T-helper 2 cell (primary cell): ENCODE results near the gene NKAIN2.
"Not testable (repeated sequence)": the region's sequence is repeated elsewhere in the genome, so short reads cannot be mapped to it uniquely, and the experiment has no call there.

Experiments used
- DNase-seq, 5 experiments: peaks; one replicate each; pipeline versions ENCODE4 v3.0.0 to v3.0.0-alpha.2; 2012 to 2022

NKAIN2 gene

DNA sequence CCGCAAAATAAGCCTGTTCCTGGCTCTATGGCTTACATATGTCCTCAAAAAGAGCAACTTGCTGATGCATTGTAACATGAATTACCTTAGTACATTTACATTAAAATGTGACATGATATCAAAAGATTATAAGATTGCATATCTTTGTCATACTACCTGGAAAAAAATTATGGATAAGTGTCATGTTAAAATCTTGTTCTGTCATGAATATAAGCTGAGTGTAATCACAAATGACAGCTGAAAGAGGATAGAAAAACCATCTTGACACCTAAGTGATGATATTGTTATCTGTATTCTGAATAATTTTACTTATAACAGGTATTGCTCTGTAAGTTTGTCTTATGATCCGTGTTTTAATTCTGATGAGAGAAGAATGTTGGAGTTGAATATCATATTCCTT lies 655.6 kb downstream of the NKAIN2 start:
- DNase-seq: no peak

DNA sequence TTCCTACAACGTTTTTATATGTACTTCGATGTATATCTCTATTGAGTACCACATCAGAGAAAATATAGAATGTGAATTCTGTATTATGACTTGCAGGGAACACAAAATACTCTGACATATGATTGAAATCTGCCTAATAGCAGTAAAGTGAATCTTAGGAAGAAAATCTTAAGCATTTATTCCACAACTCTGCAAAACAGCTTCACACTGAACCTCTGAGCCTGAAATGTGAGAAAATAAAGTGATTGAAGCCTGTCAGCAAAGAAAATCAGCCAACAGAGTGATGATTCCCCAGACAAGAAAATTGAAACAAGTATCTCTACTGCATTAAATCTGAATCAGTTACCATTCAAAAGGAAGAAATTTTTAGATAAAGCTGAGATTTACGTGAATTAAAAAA lies 659.1 kb downstream of the NKAIN2 start:
- no peak for DNase-seq

DNA sequence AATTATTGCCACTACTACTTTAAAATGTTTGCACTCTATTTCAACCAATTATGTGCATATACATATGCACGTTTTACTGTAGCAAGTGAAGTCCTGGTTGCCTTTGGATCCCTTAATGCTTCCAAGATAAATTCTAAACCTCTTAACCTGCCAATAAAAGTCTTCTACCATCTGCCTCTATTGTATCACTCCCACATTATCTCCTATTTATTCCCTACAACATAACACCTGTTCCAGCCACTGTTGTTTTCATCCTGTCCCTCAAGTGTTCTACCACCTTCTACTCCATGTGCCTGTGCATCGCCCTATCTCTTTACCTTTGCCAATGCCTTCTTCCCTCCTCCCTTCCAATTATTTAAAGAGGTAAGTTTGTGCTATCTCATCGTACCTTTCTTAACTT lies 659.6 kb downstream of the NKAIN2 start:
- no peak for DNase-seq

- DNase-seq: not testable (repeated sequence)
These were observed 660.9 kb downstream of the NKAIN2 start for GRCh38 chr6:124464600-124464999.

DNA sequence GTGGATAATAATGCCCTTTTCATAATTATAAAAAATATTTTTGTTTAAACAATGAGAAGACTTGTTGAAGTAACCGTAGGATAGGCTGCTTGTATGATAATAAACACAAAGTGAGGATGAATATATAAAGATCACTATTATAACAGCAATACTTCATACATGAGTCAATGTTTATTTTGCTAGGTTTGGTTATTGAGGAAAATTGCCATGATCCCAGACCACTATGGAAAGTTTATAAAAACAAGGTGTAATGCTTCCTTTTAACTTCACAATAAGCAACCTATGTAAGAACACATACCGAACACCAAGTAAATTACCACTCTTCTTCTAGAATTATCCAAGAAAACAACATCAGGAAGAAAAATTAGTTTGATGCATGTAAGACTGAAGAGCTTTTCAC lies 663.3 kb downstream of the NKAIN2 start:
- DNase-seq: no peak

DNA sequence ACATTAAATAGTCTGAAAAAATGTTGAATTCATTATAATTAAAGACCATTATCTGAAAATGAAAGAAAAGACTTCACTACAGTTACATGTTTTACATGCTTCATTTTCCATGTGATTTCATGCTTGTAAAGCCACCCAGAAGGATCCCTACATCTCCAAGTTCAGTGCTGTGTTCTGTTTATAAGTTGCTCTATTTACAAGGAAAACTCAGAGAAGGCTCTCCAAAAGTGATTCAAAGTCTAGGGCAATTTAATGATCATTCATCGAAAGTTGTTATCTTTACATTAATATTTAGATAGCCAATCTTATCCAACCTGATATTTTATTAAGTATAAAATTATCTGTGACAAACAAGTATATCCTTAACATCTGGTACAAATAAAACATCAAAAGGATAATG lies 663.7 kb downstream of the NKAIN2 start:
- DNase-seq: no peak

- no peak for DNase-seq
These were observed 667.1 kb downstream of the NKAIN2 start for GRCh38 chr6:124470803-124471202.

DNA sequence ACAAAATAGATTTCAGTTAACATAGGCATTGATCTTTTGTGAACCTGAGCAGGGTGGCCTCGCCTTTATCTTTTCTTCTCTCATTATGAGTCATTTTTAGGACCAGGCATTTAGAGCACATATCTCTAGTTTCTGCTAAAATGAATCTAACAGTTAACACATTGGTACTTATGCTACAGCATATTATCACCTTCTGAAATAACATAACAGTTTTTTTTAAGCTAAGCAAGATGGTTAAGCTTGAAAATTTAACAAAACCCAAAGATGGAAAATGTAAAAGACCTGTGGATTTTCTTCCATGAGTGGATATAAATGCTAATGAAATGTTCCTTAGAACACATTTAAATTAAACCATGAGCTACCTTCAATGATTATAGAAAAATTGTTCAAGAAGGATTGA lies 671.5 kb downstream of the NKAIN2 start:
- no peak for DNase-seq

DNA sequence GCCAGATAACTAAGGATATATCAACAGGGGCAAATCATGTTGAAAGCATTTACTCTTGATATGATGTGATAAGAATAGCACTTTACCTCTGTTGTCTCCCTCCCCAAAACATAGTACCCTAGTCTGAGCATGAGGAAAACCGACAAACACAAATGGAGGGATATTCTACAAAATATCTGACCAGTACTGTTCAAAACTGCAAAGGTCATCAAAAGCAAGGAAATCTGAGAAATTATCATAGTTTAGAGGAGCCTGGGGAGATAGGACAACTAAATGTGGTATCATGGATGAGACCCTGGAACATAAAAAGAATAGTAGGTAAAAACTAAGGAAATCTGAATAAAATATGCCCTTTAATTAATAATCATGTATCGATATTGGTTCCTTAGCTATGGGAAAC lies 675.2 kb downstream of the NKAIN2 start:
- no peak for DNase-seq

DNA sequence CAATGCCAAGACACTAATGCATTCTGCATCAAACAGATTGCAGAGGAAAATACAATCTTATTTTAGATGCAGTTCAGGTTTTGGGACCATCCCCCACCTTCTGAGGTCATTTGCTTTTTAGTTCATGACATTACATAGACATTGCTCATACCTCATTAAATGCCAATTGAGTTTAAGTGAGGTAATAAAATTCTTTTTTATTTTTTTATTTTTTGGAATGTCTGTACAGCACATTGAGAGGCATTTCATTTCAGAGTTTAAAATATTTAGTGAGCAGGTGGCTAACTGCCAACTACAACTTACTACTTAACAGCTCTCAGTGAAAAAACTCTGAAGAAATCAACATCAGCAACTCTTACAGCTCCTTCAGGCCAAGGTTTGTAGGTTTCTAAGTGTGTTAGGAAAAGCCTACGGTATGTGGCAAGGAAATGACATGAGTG lies 676.3 kb downstream of the NKAIN2 start:
- no peak for DNase-seq

DNA sequence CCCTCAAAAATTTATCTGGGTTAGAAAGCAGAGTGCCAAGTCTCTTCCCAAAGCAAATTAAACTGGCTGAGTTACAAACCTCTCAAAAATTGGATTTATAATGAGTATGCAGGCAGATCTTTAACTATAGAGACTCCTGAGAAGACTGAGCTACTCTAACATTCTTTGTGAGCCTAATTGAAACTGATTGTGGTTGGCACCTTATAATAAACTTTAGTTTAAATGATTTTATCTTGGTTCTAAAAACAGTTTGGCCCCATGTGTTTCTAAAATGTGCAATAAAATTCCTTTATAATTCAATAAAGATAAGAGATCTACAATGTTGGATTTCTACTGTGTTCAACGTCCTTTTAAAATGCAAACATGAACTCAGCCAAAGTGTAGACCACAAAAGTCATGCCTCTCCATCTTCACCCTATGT lies 678.4 kb downstream of the NKAIN2 start:
- no peak for DNase-seq

DNA sequence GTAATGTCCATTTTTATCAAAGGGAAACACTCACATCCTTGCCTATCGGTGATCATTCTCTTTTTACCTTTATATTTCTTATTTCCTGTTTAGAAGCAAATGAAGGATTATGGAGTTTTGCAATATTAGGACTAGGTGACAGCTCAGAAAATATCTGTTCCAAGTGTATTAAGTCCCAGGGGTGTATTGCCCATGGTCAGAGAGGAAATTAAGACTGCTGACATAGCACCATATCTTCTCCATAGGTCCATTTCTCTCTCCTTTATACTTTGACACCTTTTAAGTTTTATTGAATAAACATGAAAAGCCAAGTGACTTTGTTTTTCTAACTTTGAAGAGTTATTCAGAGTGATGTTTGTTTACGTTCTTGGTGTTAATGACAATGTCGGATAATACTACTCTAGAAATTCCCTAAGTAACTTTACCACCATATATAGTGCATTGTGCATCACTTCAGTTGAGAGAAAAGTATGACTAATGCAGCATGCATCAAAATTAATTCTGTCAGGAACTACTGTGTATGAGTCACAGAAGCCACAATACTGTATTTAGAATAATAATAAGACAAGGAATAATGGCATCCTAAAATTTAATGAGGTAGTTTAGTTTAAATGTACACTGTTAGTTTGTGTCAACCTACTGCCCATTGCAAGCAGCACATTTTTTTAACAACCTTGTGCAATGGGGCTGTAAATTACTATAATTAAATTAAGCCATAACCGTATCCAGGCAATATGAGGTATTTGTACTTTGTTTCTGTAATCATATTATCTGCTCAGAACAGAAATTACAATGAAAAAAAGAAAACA lies 684.2 kb downstream of the NKAIN2 start:
- no peak for DNase-seq

- no peak for DNase-seq
These were observed 686.5 kb downstream of the NKAIN2 start for GRCh38 chr6:124490122-124490521.

DNA sequence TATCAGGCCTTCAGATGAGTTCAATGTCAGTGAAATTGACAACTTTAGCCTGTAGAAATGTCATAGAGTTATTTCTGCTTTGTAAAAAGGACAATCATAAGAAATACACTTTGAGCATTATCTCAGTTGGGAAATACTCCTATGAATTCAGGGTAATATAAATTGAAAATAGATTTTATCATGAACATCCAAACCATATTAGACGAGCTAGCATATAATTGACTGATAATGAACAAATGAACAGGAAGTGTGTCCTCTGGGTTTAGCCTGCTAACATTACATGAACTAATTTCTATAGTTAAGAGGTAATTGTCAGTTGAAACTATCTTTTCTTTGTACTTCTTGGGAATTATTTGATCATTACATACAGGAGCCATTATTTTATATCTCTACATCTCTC lies 689.6 kb downstream of the NKAIN2 start:
- no peak for DNase-seq

DNA sequence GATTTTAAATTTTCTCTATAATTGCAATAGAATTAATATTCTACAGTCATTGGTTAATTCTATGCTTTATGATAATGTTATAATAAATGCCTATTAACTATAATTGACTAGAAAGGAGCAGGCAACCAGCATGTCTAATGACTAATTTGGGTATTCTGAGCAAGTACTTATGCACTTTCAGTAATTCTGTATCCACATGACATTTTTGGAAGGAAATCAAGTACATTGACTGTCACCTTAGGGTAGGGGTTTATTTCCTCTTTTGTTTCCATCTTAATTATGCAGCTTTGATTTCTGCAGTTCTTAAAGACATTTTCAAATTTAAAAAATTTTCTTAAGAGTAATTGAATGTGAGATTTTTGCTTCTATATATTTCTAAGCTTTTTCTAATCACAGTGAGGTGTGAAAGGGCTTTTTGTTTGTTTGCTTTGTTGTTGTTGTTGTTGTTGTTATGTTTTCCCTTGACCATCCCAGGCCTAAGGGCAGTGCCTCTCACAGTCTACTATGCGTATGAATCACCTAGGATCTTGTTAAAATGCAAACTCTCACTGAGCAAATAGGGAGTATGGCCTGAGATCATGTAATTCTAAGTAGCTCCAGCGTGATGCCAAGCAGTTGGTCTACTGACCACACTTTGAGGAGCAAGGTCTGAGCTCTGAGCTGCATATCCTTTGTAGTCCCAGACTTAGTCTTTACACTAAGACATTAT lies 691.4 kb downstream of the NKAIN2 start:
- DNase-seq: no peak

DNA sequence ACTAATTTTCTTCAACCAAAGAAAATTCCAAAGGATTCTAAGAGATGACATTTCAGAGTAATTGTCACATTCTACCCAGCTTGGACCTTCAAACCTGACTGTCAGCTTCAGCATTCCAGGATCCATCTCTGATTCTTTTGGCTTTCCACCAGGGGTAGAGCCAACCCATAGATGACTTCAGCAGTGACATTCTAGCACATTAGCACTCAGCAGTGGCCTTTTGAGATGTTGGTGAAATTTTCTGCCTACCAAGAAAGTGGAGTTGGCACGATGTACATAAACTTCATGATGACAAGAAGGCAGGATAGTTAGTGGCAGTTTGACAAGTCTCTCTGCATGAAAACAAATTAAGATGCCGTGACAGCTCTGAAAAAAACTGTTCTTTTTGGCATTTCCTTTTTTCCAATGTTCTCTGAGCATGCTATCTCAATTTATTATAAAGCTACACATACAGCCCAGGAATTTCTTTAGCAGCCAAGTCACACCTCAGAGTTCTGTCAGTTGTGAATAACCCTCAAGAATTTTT lies 692.1 kb downstream of the NKAIN2 start:
- DNase-seq: no peak

DNA sequence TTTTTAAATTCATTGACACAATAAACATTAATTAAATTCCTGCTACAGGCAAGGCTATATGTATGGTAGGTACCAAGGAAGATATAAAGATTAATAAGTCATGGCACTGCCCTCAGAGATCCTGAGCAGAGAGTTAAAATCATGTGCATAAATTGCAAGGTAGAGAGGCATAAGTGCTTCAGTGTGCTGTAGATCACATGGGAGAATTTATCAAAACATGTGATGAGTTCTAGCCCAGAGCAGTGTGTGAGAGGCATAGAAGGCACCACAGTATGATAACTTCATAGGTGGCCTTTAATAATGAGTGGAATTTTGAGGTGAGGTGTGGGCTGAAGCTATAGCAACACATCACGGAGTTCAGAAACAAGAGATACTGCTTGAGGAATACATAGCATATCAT lies 692.7 kb downstream of the NKAIN2 start:
- DNase-seq: no peak

DNA sequence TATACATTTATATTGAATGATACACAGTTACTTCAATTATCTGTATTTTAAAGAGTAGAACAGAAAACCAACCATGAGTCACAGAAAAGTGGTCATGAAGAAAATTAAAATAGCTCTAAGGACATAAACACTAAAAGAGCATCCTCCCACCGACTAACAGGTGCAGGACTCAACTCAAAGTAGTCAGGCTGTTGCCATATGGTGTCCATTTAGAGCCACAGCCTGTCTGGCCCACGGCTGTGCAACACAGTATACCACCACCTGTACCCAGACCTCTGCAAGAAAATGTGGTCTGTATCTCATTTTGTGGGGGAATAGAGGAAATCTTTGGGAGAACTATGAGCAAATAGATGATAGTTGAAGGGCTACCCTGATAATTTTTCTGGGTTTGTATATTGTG lies 708.8 kb downstream of the NKAIN2 start:
- no peak for DNase-seq

- DNase-seq: no peak
These were observed 713.7 kb downstream of the NKAIN2 start for GRCh38 chr6:124517339-124517738.

- DNase-seq: no peak
These were observed 716.8 kb downstream of the NKAIN2 start for GRCh38 chr6:124520514-124520913.

DNA sequence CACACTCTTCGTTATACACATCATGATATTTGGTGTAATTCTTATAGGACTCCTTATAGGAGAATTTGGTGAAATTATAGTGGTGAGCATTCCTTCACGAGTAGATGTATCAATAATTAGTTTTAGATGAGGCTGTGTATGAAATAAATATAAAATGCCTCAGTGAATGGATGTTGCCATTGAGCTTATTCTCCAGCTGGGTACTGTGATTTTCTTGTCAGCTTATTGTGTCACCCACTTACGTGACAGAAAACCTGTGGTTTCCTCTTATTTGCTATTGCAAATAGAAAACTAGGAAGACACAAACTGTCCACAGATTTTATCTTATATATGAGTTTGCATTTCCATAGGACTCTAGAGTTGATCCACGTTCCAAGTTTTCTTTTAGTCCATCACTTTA lies 718.7 kb downstream of the NKAIN2 start:
- DNase-seq: no peak

DNA sequence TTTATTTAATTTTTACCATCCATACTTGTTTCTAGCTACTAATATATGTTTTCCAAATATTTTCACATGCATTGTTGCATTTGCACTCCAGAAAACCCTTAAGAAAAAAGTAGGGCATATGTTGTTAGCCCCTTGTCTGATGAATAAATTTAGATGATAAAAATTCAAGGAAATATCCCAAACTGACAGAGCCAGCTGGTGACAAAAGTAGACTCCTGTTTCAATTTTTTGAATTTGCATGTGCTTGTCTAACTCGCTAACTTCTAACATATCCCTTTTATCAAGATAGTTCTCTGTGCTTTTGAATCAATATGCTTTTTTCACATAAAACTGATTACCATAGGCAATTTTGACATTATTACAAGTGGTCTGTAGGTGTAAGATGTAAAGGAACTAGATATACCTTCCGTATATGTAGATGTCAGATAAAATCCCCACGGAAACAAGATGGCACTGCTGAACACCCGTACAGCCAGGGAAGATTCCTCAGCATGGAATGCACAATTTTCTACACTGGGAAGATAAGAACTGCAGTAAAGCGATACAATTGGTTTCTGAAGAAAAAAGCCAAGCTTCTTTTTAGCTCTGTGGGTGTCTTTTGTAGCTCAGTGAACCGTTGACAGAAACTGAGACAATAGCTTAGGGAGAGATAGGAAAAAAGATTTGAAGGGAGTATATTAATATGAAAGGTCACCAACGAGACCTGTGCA lies 721.0 kb downstream of the NKAIN2 start:
- DNase-seq: no peak

- no peak for DNase-seq
These were observed 727.3 kb downstream of the NKAIN2 start for GRCh38 chr6:124530926-124531325.
